Measurements from ENCODE around the gene PRRC2B.

GRCh38 chr9:131366761-131367401 lies 27.0 kb upstream of the PRRC2B start:
- no peak for TF ChIP-seq POLR2AphosphoS5 (IDR thresholded peaks at IDR 0.05; ENCODE audit: low read depth, low read length)
- TF ChIP-seq, protein P1, sequence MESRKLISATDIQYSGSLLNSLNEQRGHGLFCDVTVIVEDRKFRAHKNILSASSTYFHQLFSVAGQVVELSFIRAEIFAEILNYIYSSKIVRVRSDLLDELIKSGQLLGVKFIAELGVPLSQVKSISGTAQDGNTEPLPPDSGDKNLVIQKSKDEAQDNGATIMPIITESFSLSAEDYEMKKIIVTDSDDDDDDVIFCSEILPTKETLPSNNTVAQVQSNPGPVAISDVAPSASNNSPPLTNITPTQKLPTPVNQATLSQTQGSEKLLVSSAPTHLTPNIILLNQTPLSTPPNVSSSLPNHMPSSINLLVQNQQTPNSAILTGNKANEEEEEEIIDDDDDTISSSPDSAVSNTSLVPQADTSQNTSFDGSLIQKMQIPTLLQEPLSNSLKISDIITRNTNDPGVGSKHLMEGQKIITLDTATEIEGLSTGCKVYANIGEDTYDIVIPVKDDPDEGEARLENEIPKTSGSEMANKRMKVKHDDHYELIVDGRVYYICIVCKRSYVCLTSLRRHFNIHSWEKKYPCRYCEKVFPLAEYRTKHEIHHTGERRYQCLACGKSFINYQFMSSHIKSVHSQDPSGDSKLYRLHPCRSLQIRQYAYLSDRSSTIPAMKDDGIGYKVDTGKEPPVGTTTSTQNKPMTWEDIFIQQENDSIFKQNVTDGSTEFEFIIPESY (IDR thresholded peaks at IDR 0.05; ENCODE audit: extremely low read depth, insufficient replicate concordance, low read length): no peak

Measured in HCT116 (cell line).